Measurements from ENCODE around the gene ME1. TPM values are rescaled to one million over a fixed set of nuclear protein-coding genes. Genes with fewer than 3 reads are reported as not detected.

Gene ME1
- total RNA-seq, 4 donors from 2014 or later, result 18.5 to 22.9 (median 19.8) TPM

DNA sequence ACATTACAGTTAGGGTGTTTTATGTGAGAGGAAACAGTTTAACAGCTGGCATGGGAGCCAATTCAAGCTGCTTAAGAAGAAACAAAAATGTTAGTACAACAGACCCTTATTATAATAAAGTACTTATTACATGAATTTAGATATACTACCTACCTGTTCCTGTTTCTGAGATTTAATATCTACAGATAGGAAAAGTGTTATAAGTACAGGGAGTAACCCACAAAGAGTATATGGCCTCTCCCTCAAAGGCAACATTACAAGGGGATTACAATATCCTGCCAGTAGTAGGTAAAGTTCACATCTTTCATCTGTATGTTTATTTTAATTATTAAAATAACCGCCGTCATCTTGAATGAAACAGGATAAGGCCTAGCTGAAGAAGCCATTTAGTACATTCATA, 1.8 kb upstream of the ME1 start:
- DNase-seq (ENCODE audit: low spot score) (no peak), ATAC-seq (ENCODE audit: low FRiP score) (no peak)
- TF ChIP-seq, protein P1, sequence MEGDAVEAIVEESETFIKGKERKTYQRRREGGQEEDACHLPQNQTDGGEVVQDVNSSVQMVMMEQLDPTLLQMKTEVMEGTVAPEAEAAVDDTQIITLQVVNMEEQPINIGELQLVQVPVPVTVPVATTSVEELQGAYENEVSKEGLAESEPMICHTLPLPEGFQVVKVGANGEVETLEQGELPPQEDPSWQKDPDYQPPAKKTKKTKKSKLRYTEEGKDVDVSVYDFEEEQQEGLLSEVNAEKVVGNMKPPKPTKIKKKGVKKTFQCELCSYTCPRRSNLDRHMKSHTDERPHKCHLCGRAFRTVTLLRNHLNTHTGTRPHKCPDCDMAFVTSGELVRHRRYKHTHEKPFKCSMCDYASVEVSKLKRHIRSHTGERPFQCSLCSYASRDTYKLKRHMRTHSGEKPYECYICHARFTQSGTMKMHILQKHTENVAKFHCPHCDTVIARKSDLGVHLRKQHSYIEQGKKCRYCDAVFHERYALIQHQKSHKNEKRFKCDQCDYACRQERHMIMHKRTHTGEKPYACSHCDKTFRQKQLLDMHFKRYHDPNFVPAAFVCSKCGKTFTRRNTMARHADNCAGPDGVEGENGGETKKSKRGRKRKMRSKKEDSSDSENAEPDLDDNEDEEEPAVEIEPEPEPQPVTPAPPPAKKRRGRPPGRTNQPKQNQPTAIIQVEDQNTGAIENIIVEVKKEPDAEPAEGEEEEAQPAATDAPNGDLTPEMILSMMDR (IDR thresholded peaks at IDR 0.05), result no peak

DNA sequence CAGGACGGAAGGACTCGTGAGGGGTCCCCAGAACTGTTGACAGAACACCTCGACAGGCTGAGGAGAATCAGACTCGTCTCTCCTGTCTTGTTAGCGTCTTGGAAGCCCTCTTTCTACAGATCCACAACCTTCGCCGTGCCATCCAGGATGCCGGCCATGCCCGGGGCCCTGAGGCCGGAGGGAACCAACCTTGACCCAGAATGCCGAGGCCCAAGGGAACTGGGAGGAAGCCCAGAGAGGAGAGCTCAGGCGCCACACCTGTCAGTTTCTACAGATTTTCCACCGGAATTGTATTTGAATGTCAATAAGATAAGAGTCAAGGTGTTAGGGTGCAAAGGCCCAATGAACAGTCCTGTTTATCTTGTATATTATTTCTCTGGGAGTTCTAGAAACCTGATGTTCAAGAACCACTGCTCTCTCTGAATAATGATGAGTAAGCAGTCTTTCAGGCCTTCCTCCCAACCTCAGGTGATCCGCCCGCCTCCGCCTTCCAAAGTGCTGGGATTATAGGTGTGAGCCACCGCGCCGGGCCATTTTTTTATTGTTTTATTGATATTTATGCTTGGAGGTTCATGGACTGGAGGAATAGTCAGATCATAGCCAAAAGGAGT, 799 bp upstream of the ME1 start:
- TF ChIP-seq, protein P1 (IDR thresholded peaks at IDR 0.05), result no peak
- no peak for DNase-seq (ENCODE audit: low spot score)
- ATAC-seq (ENCODE audit: low FRiP score), result no peak

DNA sequence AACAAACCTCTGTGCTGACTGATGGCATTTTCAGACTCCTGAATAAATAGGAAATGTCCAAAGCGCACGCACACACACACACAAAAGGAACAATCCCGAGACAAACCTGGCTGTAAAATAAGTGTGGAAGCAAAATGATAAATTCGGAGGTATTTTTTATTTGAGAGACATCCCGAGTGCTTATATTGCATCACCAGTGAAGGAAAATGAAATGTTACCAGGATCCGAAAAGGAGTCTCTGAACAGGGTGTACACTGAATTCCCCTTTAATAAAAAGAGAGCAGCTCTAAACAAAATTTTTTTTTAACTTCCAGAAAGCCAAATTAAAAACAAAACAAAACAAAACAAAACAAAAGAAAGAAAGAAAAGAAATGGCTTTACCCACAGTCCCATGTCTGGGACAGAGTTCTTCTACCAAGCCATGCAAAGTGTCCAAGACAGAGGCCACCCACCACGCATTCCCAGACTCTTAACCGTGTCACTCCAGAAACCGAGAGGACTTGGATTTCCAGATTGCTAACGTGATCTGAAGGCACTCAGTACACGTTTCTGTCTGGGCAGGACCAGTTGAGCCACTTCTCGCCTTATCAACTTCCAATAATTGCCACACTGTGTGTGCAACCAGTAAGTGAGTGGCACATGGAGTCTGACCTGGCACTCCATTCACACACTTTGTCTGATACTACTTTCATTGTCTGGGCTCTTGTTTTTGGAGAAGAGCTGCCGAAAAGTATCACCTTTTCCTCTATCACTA, 817 bp downstream of the ME1 start:
- DNase-seq (ENCODE audit: low spot score) (no peak), ATAC-seq (ENCODE audit: low FRiP score) (peak; percentile 13)
- TF ChIP-seq, protein P1 (IDR thresholded peaks at IDR 0.05), result no peak

DNA sequence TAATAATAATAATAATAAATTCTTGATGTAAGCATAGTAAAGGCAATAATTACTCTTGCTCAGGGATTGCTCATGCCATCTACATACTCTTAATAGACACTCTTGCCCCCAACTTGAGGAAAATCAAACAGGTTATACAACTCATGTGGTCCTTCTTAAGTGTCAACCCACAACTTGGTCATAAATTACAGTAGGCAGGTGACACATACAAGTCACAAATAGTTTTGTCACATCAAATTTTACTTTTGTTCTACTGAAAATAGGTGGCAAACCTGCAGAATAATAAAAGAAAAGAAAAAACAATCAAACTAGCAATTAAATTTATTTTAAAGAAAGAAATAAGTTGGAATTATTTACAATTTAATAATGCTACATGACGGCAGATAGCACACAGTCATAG, 1.6 kb downstream of the ME1 start:
- ATAC-seq (ENCODE audit: low FRiP score) (no peak), DNase-seq (ENCODE audit: low spot score) (no peak)
- TF ChIP-seq, protein P1 (IDR thresholded peaks at IDR 0.05), result no peak

DNA sequence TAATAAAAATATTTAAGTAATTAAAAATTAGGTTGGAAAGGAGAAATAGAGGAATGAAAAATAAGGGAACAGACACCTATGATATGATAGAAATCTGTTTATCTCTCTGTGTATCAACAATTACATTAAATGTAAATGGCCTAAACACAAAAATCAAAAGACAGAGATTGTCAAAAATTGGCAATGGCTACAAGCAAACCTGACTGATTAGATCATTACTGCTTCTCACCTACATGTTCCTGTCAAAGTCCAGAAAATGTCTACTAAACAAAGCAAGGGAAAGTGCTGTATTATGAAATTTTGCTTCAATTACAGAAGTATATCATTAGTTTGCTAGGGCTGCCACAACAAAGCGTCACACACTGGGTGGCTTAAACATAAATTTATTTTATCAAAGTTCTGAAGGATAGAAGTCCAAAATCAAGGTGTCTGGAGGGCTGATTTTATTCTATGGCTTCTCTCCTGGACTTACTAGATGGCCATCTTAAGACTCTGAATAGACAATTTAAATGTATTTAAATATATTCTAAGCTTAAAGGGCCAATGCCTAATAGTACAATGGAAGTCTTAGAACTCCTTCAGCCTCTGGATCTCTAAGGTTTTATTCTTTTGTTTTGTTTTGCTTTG, 6.3 kb downstream of the ME1 start:
- TF ChIP-seq, protein P1 (IDR thresholded peaks at IDR 0.05), result no peak
- ATAC-seq (ENCODE audit: low FRiP score) (no peak), DNase-seq (ENCODE audit: low spot score) (no peak)

DNA sequence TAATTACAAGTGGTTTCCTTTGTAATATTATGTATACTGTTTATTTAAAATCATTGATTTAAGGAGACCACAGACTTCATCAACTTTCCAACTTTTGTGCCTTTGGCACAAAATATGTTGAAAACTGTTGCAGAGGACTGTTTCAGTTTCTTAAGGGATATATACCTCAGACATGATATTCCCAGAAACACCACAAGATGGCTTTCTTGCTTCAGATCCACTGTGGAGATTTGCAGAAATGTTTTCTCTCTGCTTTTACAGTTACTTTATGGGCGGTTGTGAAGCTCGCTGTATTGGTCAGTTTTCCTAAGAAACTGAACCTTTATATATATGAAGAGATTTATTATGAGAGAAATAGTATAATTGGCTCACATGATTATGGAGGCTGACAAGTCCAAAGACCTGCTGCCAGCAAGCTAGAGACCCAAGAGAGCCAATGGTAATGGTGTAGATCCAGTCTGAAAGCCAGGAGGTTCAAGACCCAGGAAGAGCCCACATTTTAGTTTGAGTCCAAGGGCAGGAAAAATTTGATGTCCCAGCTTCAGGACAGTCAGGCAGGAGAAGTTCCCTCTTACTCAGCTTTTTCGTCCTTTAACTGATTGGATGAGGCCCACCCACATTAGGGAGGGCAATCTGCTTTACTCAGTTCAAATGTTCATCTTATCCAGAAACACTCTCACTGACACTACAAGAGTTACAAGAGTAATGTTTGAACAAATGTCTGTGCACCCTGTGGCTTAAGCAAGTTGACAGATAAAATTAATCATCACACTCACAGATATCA, 12.8 kb downstream of the ME1 start:
- ATAC-seq (ENCODE audit: low FRiP score) (peak; percentile 68), DNase-seq (ENCODE audit: low spot score) (no peak)
- TF ChIP-seq, protein P1 (IDR thresholded peaks at IDR 0.05), result peak in 1 of 3 donors; percentile 65

Measured in omental fat pad (tissue), 4 donors.